Measurements from ENCODE around the gene DACT2.
"Not testable (repeated sequence)": the region's sequence is repeated elsewhere in the genome, so short reads cannot be mapped to it uniquely, and the experiment has no call there.

The DACT2 gene

GRCh38 chr6:168300975-168301647, 18.5 kb downstream of the DACT2 start:
- no peak for DNase-seq (ENCODE audit: low spot score)

GRCh38 chr6:168299541-168300511, 19.8 kb downstream of the DACT2 start:
- DNase-seq (ENCODE audit: low spot score), result no peak

- DNase-seq (ENCODE audit: low spot score), result no peak
Measured at GRCh38 chr6:168297643-168298042, 21.9 kb downstream of the DACT2 start.

GRCh38 chr6:168294901-168295300, 24.7 kb downstream of the DACT2 start:
- DNase-seq (ENCODE audit: low spot score), result no peak

GRCh38 chr6:168293636-168294530, 25.7 kb downstream of the DACT2 start:
- DNase-seq (ENCODE audit: low spot score), result no peak

GRCh38 chr6:168292826-168293225, 26.8 kb downstream of the DACT2 start:
- no peak for DNase-seq (ENCODE audit: low spot score)

- DNase-seq (ENCODE audit: low spot score), result no peak
Measured at GRCh38 chr6:168291450-168291849, 28.1 kb downstream of the DACT2 start.

- DNase-seq (ENCODE audit: low spot score), result no peak
Measured at GRCh38 chr6:168290095-168290494, 29.5 kb downstream of the DACT2 start.

GRCh38 chr6:168289571-168289962, 30.0 kb downstream of the DACT2 start:
- no peak for DNase-seq (ENCODE audit: low spot score)

GRCh38 chr6:168288781-168289570, 30.6 kb downstream of the DACT2 start:
- DNase-seq (ENCODE audit: low spot score), result no peak

GRCh38 chr6:168287460-168287859, 32.1 kb downstream of the DACT2 start:
- not testable (repeated sequence) for DNase-seq (ENCODE audit: low spot score)

- not testable (repeated sequence) for DNase-seq (ENCODE audit: low spot score)
Measured at GRCh38 chr6:168286771-168287446, 32.7 kb downstream of the DACT2 start.

GRCh38 chr6:168286116-168286515, 33.5 kb downstream of the DACT2 start:
- DNase-seq (ENCODE audit: low spot score), result no peak

- no peak for DNase-seq (ENCODE audit: low spot score)
Measured at GRCh38 chr6:168285456-168285855, 34.1 kb downstream of the DACT2 start.

- no peak for DNase-seq (ENCODE audit: low spot score)
Measured at GRCh38 chr6:168284187-168284586, 35.4 kb downstream of the DACT2 start.

GRCh38 chr6:168283686-168284025, 35.9 kb downstream of the DACT2 start:
- no peak for DNase-seq (ENCODE audit: low spot score)

GRCh38 chr6:168282985-168283685, 36.4 kb downstream of the DACT2 start:
- no peak for DNase-seq (ENCODE audit: low spot score)

- no peak for DNase-seq (ENCODE audit: low spot score)
Measured at GRCh38 chr6:168281826-168282225, 37.8 kb downstream of the DACT2 start.

GRCh38 chr6:168281314-168281713, 38.3 kb downstream of the DACT2 start:
- DNase-seq (ENCODE audit: low spot score), result not testable (repeated sequence)

GRCh38 chr6:168280899-168281245, 38.7 kb downstream of the DACT2 start:
- no peak for DNase-seq (ENCODE audit: low spot score)

All from D341Med (cell line).